Heart left ventricle (tissue), 13 donors: ENCODE results near the gene MS4A8.

Experiments used
- CTCF ChIP-seq, 12 donors: fragments of 200-600 bp; sonication (generic) in 4 of 12; IDR thresholded peaks; one replicate each; pipeline versions ENCODE4 v1.5.0 to v1.8.0; 2018 to 2022; ENCODE audit warnings: antibody characterized with exemption in 12 of 12, mild to moderate bottlenecking in 5 of 12
- POLR2A ChIP-seq, 2 donors: fragments of 450-650 bp; IDR thresholded peaks; one replicate each; pipeline ENCODE4 v1.6.1; 2017; ENCODE audit warnings: antibody characterized with exemption in 2 of 2, mild to moderate bottlenecking in 2 of 2, moderate library complexity in 2 of 2
- donor health status: ischemic (EF 13 %, LVEDD 7.1; RV severe dilation, severe dysfunction).
- donor health status: DM: no; HTN: yes; CAD: no.
- donor health status: DM: no; HTN: no; CAD: no.
- donor health status: ischemic (EF 25% LVEDD 6.9; RV normal size, moderate dysfunction).
- donor health status: ischemic (EF 25% LVEDD 5.7; RV mildly dilated, moderate dysfunction).
- donor health status: ischemic (EF 35%, LVEDD 5.7; RV mildly dilated, moderate dysfunction).
- donor health status: nonischemic (EF 11% LVEDD 7.7; RV severe dilation, severe dysfunction).
- donor health status: DM: yes; HTN: yes; CAD: no.
- donor health status: PGD.
- donor health status: ischemic (EF 29% LVEDD 5.4; RV normal size, mild dysfunction).
- donor health status: nonischemic (EF 23%, LVEDD 6.1; RV moderate dilation, normal function).

DNA sequence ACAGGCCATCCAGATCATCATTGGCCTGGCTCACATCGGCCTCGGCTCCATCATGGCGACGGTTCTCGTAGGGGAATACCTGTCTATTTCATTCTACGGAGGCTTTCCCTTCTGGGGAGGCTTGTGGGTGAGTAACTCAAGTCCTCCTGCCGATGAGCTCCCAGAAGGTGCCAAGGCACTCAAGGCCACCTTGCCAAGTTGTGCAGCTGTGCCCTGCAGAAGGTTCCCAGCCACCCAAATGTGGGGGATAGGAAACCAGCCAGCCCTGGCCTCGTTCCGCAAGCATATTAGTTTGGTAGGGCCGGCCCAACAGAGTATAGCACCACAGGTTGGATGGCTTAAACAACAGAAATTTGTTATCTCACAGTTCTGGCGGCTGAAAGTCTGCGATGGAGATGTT is 4.0 kb downstream of the MS4A8 start:
- no peak for TF ChIP-seq CTCF (IDR thresholded peaks at IDR 0.05)
- no peak for TF ChIP-seq POLR2A (IDR thresholded peaks at IDR 0.05)
